ENCODE results near the gene TRIM28. TPM values are rescaled to one million over a fixed set of nuclear protein-coding genes. Genes with fewer than 3 reads are reported as not detected.

Gene TRIM28
- total RNA-seq, 1 donor from 2014 or later, result 329 TPM

GRCh38 chr19:58548859-58549663 is 5.2 kb downstream of the TRIM28 start:
- no peak for DNase-seq (ENCODE audit: low spot score)

GRCh38 chr19:58549664-58550361 is 5.9 kb downstream of the TRIM28 start:
- DNase-seq (ENCODE audit: low spot score), result no peak

- no peak for DNase-seq (ENCODE audit: low spot score)
Observed at GRCh38 chr19:58550362-58551122, 6.7 kb downstream of the TRIM28 start.

GRCh38 chr19:58551123-58551497 is 7.2 kb downstream of the TRIM28 start:
- DNase-seq (ENCODE audit: low spot score), result no peak

GRCh38 chr19:58551577-58552471 is 8.0 kb downstream of the TRIM28 start:
- no peak for DNase-seq (ENCODE audit: low spot score)

DNA sequence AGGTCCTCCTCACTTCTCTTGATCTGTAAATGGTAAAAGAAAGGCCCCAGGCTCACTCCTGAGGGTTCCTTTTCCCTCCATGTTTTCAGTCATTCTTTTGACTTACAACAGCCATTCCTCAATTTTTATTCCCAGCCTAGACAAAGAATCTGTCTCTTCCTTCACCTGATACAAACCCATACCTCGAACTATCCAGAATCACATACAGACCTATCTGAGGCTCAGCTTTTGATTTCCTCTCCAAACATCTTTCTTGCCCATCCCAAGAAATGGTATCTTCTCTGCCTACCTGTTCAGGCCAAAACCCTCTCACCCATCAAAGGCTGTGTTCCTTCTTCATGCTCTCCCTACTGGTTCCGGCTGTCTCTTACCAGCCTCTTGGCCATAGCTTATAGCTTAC is 8.8 kb downstream of the TRIM28 start:
- no peak for DNase-seq (ENCODE audit: low spot score)

GRCh38 chr19:58553799-58554493 is 10.1 kb downstream of the TRIM28 start:
- no peak for DNase-seq (ENCODE audit: low spot score)

DNA sequence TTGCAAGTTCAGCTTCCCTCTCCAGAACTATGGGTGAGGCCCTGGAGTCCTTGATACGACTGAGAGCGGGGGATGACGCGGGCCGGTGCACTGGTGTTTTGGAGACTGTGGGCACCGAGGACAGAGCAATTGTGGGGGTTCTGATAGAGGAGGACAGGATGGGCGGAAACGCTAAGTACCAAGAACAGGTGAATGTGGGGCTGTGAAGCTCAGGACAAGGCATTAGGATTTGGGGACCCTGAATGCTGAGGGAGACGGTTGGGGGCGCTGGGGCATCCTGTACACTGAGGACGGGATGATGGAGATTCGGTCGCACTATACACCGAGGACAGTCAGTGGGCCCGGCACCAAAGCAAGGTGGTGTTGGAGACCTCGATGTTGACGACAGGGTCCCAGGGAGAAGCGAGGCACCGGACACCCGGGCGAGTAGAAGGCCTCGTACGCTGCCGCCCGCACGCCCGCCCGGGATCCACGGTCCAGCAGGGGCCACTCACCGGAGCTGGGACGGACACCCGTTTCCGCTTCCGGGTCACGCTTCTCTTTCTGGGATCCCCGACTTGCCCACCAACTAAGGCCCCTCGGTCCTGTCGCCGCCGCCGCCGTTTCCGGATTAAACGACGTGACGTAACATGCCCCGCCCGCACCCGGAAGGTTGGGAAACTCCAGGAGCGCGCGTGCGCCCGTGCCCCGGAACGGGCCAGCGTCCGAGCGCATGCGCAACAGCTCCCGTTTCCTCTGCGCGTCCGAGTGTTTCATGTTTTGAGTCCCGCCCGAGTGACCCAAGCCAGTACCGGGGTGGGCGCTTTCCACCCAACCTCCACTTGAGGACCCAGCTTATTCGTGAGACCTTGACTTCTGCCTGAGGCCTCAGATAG is 10.9 kb downstream of the TRIM28 start, which contains the start of gene CHMP2A:
Gene CHMP2A, minus strand, starts transcription at position 612 of the 875 bp plus-strand sequence. CDS start 893 bp downstream, outside the sequence.
- DNase-seq (ENCODE audit: low spot score), result peak; percentile 99

- no peak for DNase-seq (ENCODE audit: low spot score)
Observed at GRCh38 chr19:58555369-58555885, 11.6 kb downstream of the TRIM28 start.

DNA sequence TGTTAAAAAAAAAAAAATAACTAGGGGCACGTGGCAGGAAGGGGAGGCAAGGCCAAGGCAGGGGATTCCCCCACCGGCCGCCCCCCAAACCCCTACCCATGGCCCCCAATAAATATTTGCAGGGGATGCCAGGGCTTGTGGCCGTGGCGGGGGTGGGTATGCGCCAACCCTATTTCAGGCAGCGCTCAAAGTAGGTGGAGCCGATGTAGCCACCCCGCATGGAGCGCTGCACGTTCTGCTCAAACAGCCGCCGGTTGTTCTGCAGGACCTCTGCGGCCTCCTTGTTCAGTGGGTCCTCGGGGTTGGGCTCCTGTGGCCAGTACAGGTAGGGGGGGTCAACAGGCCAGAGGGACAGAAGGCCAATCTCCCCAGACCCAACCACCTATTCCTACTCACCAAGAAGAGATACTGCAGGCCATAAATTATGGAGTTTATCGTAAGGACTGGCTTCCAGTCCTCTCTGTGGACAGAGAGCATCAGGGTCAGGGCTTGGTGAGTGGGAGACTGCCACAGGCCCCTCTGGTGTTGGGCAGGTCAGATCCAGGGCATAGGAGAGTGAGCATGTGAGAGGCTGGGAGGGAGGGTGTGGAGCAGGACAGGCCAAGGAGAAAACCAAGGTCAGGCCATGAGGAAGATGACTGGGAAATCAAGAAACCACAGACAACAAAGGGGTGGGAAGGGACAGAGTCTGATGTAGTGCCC is 12.2 kb downstream of the TRIM28 start:
- DNase-seq (ENCODE audit: low spot score), result no peak

- DNase-seq (ENCODE audit: low spot score), result no peak
Observed at GRCh38 chr19:58556622-58557220, 12.9 kb downstream of the TRIM28 start.

DNA sequence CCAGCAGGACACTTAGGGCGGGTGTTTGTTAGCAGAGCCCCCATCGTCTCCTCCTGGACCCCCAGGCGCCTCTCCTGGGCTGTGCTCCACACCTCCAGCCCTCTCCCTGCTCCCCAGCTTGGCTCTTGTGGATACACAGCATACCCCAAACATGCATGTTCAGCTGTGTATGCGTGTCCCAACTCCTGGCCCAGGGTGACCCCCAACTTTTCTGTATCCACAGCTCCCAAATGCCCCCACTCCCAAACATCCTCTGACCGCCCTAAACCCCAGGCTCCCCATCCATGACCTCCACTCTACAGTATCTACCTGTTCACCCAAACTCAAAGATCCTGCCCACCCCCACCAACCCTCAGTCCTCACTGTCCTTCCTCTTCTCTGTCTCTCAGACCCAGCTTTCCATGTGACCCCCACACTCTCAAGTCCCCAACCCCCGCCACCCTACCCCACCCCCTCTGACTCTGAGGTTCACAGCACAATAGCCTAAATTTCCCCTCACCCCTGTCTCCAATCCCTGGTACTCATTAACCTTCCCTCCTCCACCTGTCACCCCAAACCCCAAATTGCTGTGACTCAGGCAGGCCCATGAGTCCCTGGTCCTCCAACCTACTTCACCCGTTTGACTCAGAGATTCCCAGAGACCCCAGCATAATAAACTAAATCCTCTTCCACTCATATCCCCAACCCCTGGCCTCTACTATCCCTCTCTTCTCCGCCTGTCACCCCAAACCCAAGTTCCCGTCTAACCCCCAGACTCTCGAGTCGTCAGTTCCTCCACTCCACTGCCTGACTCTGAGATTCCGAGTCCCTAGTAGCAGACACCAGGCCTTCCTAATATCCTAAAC is 13.6 kb downstream of the TRIM28 start:
- no peak for DNase-seq (ENCODE audit: low spot score)

DNA sequence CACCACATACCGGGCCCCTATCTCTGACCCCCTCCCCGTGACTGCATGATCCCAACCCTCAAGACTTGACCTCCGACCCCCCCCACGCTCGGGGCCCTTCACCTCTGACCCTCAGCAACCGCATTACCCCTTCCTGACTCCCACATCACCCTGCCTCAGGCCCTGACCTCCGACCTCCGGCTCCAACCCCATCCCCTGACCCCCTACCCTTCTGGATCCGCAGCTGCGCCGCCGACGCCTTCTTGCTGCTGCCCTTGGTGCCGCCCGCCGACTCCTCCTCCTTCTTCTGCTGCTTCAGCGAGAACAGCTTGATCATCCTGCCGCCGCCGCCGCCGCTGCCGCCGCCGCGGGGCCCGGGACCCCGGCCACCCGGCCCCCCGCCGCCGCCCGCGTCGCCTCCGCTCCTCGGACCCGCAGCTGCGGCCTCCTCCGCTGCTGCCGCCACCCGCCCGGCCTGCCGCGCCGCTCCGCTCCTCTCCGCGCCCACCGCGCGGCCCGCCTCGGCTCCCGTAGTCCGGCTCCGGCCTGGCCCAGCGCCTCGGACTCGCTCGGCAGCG is 14.3 kb downstream of the TRIM28 start, which contains the start of gene UBE2M:
Gene UBE2M, minus strand, starts transcription at position 546 of the 557 bp plus-strand sequence. Its CDS starts 230 bp downstream, at position 316.
- peak; percentile 74 for DNase-seq (ENCODE audit: low spot score)

- peak; percentile 100 for DNase-seq (ENCODE audit: low spot score)
Observed at GRCh38 chr19:58558623-58559274, 14.9 kb downstream of the TRIM28 start.

- peak; percentile 95 for DNase-seq (ENCODE audit: low spot score)
Observed at GRCh38 chr19:58559275-58560006, 15.6 kb downstream of the TRIM28 start.

All from ureter (tissue), 1 donor.